ENCODE measurements around the gene RBKS. TPM values are rescaled to one million over a fixed set of nuclear protein-coding genes. Genes with fewer than 3 reads are reported as not detected.

RBKS gene
- total and polyA plus RNA-seq, 2 of the 8 experiments (the other 6 are each of a cell fraction or from before 2014, with no cell fraction given) = 1.1 to 1.5 TPM

DNA sequence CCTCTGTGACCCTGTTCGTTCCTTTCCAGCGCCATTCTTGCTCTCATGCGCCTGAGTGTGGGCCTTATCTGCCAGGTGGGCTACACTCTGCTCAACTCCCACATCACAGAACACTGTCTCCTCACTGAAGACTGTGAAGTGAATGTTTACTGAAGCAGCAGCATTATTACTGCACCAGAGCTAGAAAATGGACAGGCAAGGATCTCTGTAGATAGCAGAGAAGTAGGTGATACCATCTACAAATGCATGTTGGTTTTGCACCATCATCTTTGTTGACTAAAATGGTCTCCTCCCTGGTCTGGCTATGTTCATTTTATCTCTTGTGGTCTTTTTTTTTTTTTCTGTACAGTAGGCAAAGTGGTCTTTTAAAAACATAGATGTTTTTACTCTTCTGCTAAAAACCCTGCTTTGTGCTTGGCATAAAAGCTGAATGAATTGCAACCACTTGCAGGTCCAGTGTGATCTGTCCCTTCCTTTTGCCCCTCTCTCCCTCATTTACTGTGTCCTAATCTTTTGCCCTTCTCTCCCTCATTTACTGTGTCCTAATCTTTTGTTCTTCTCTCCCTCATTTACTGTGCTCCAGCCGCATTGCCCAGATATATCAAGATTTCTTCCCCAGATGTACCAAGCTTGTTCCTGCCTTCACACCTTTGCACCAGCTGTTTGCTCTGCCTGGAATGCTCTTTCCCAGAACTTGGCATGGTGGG lies 35.7 kb upstream of the RBKS start:
- no peak overlapping the region for H2AK5ac ChIP-seq (ENCODE audit: low read depth, low read length)
- H2BK20ac ChIP-seq (ENCODE audit: low read length) = no peak overlapping the region
- no peak overlapping the region for H3K4me3 ChIP-seq (ENCODE audit: extremely low read depth in 1 of 4, insufficient read depth in 2 of 4, low read depth in 3 of 4, low read length in 4 of 4)
- no peak for FAIRE-seq
- H3K18ac ChIP-seq (ENCODE audit: extremely low read depth, low read length) = no peak overlapping the region
- no peaks in the 10 kb centered on the region for H3K9me3 ChIP-seq (ENCODE audit: insufficient read depth in 2 of 2, low read depth in 1 of 2, low read length in 1 of 2)
- H3K36me3 ChIP-seq (ENCODE audit: control insufficient read depth in 2 of 4, insufficient read depth in 4 of 4, low read length in 3 of 4) = no peaks in the 10 kb centered on the region
- H3K79me1 ChIP-seq (ENCODE audit: low read depth, low read length) = no peaks in the 10 kb centered on the region
- no peak overlapping the region for H2BK15ac ChIP-seq (ENCODE audit: low read length)
- ChIA-PET POLR2A (ENCODE audit: partially characterized antibody) (no interaction called here), CTCF (ENCODE audit: partially characterized antibody) (interaction anchor here (0.6 to 0.7 kb wide), 2 partner anchors 19 to 210 kb away, joined by 3 read pairs; no protein-coding TSS in a partner anchor)
- no peak overlapping the region for H3K56ac ChIP-seq (replicated peaks; ENCODE audit: insufficient read length, low read depth, low read length)
- H4K91ac ChIP-seq (replicated peaks; ENCODE audit: insufficient read length, low read length) = no peak overlapping the region
- no peak overlapping the region for H3K27ac ChIP-seq (ENCODE audit: low read depth, low read length)
- no peaks in the 10 kb centered on the region for H4K20me1 ChIP-seq (replicated peaks in 1 of 2; ENCODE audit: control insufficient read depth in 1 of 2, insufficient read depth in 2 of 2, low read length in 2 of 2)
- H3K23ac ChIP-seq (ENCODE audit: insufficient read length) = no peak overlapping the region
- H3K4me2 ChIP-seq (ENCODE audit: insufficient read depth in 1 of 2, low read depth in 2 of 2, low read length in 2 of 2) = no peak overlapping the region
- no peak overlapping the region for H3K9ac ChIP-seq (replicated peaks in 1 of 4; ENCODE audit: extremely low read depth in 1 of 4, low read depth in 3 of 4, low read length in 3 of 4)
- H2BK5ac ChIP-seq (ENCODE audit: low read depth, low read length) = no peak overlapping the region
- no peak overlapping the region for H3K4ac ChIP-seq (replicated peaks; ENCODE audit: insufficient read length, low read depth, low read length)
- H3K23me2 ChIP-seq (ENCODE audit: low read depth, low read length) = no peaks in the 10 kb centered on the region
- DNase-seq (ENCODE audit: low read depth in 1 of 2, low spot score in 2 of 2) = no peak
- no peaks in the 10 kb centered on the region for H3K79me2 ChIP-seq (ENCODE audit: control insufficient read depth in 1 of 2, insufficient read depth in 2 of 2, low read length in 2 of 2)
- WGBS, 2 experiments (ENCODE audit: extremely low coverage in 1 of 2, insufficient coverage in 1 of 2, insufficient read length in 1 of 2, insufficient replicate concordance in 2 of 2, low coverage in 1 of 2, low lambda C conversion rate in 2 of 2, missing lambda C conversion rate in 1 of 2) = 90% methylated on average over 4 of the region's 4 CpGs; no CpG with 5 or more reads in 1 of the 2 experiments
- H4K5ac ChIP-seq (ENCODE audit: insufficient read length, low read depth, low read length) = no peak overlapping the region
- no peaks in the 10 kb centered on the region for H3K27me3 ChIP-seq (replicated peaks in 1 of 4; ENCODE audit: control insufficient read depth in 3 of 4, extremely low read depth in 1 of 4, insufficient read depth in 3 of 4, low read length in 3 of 4)
- no peak overlapping the region for H2BK12ac ChIP-seq (ENCODE audit: low read depth, low read length)
- no peaks in the 10 kb centered on the region for H3K4me1 ChIP-seq (replicated peaks in 1 of 4; ENCODE audit: control insufficient read depth in 3 of 4, insufficient read depth in 4 of 4, low read length in 3 of 4)
- H4K8ac ChIP-seq (ENCODE audit: extremely low read depth, insufficient read depth, low read length) = no peak overlapping the region
- no peak overlapping the region for H2BK120ac ChIP-seq (replicated peaks; ENCODE audit: low read depth, low read length)
- no peak overlapping the region for H2AFZ ChIP-seq (ENCODE audit: low read length)
- H3K14ac ChIP-seq (ENCODE audit: insufficient read length) = no peak overlapping the region
- TF ChIP-seq, protein P1, sequence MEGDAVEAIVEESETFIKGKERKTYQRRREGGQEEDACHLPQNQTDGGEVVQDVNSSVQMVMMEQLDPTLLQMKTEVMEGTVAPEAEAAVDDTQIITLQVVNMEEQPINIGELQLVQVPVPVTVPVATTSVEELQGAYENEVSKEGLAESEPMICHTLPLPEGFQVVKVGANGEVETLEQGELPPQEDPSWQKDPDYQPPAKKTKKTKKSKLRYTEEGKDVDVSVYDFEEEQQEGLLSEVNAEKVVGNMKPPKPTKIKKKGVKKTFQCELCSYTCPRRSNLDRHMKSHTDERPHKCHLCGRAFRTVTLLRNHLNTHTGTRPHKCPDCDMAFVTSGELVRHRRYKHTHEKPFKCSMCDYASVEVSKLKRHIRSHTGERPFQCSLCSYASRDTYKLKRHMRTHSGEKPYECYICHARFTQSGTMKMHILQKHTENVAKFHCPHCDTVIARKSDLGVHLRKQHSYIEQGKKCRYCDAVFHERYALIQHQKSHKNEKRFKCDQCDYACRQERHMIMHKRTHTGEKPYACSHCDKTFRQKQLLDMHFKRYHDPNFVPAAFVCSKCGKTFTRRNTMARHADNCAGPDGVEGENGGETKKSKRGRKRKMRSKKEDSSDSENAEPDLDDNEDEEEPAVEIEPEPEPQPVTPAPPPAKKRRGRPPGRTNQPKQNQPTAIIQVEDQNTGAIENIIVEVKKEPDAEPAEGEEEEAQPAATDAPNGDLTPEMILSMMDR (IDR thresholded peaks at IDR 0.05; ENCODE audit: control extremely low read depth in 1 of 3, insufficient read depth in 1 of 3, low read depth in 1 of 3, low read length in 3 of 3) = no peak
- TF ChIP-seq, protein P2, sequence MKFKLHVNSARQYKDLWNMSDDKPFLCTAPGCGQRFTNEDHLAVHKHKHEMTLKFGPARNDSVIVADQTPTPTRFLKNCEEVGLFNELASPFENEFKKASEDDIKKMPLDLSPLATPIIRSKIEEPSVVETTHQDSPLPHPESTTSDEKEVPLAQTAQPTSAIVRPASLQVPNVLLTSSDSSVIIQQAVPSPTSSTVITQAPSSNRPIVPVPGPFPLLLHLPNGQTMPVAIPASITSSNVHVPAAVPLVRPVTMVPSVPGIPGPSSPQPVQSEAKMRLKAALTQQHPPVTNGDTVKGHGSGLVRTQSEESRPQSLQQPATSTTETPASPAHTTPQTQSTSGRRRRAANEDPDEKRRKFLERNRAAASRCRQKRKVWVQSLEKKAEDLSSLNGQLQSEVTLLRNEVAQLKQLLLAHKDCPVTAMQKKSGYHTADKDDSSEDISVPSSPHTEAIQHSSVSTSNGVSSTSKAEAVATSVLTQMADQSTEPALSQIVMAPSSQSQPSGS (IDR thresholded peaks at IDR 0.05; ENCODE audit: low read length) = no peak
- no peak for TF ChIP-seq SRF (IDR thresholded peaks at IDR 0.05; ENCODE audit: low read depth, low read length)
- TF ChIP-seq SIX5 (IDR thresholded peaks at IDR 0.05; ENCODE audit: low read depth, low read length) = no peak
- no peak for TF ChIP-seq POLR2A (IDR thresholded peaks at IDR 0.05; ENCODE audit: control extremely low read depth in 1 of 2, low read depth in 2 of 2, low read length in 2 of 2)
- no peak for TF ChIP-seq SIRT6 (IDR thresholded peaks at IDR 0.05; ENCODE audit: low read length)
- no peak for TF ChIP-seq SP4 (IDR thresholded peaks at IDR 0.05; ENCODE audit: low read length)
- TF ChIP-seq POU5F1 (IDR thresholded peaks at IDR 0.05; ENCODE audit: low read depth, low read length) = no peak
- TF ChIP-seq PHF8 (conservative IDR thresholded peaks at IDR 0.05; ENCODE audit: low read depth, low read length) = no peak
- TF ChIP-seq EGR1 (IDR thresholded peaks at IDR 0.05; ENCODE audit: borderline replicate concordance, low read depth, low read length) = no peak

Measured in H1 (cell line).